OCI-LY1 (cell line): ENCODE measurements around the gene CNTNAP2.

Experiments
- H2AFZ ChIP-seq: fragments of 200-600 bp; sonication (generic), shearing (Covaris generic); 2 replicates; pipeline ENCODE4 v1.6.0; 2014; ENCODE audit warnings: antibody characterized with exemption, mild to moderate bottlenecking, low read length
- H3F3A ChIP-seq: fragments of 200-600 bp; sonication (generic), shearing (Covaris generic); 2 replicates; pipeline ENCODE4 v1.6.0; 2014; ENCODE audit warnings: mild to moderate bottlenecking, antibody characterized with exemption, low read length, moderate library complexity; ENCODE audit not compliant: insufficient read depth
- H3K27ac ChIP-seq: fragments of 200-600 bp; sonication (generic); 2 replicates; pipeline ENCODE4 v1.5.1; 2014; ENCODE audit warnings: low read length, mixed run types, mild to moderate bottlenecking, low read depth; ENCODE audit not compliant: poor library complexity, severe bottlenecking
- H3K27me3 ChIP-seq: fragments of 200-600 bp; sonication (generic); 2 replicates; pipeline ENCODE4 v1.6.0; 2014; ENCODE audit warnings: antibody characterized with exemption, mild to moderate bottlenecking, low read length, moderate library complexity; ENCODE audit not compliant: insufficient read depth
- H3K36me3 ChIP-seq: fragments of 200-600 bp; sonication (generic); 2 replicates; pipeline ENCODE4 v1.6.1; 2014; ENCODE audit warnings: mild to moderate bottlenecking, antibody characterized with exemption, low read length, moderate library complexity, mixed read lengths; ENCODE audit not compliant: insufficient read depth
- H3K4me1 ChIP-seq: fragments of 200-600 bp; sonication (generic); 2 replicates; pipeline ENCODE4 v1.5.1; 2014; ENCODE audit warnings: mild to moderate bottlenecking, low read length, moderate library complexity; ENCODE audit not compliant: insufficient read depth, severe bottlenecking
- H3K4me2 ChIP-seq: fragments of 200-600 bp; sonication (generic), shearing (Covaris generic); 2 replicates; pipeline ENCODE4 v1.6.1; 2014; ENCODE audit warnings: low read length
- H3K4me3 ChIP-seq: fragments of 200-600 bp; sonication (generic); 2 replicates; pipeline ENCODE4 v1.5.1; 2014; ENCODE audit warnings: low read length, low read depth, mild to moderate bottlenecking, mixed read lengths; ENCODE audit not compliant: poor library complexity, severe bottlenecking
- H3K79me2 ChIP-seq: fragments of 200-600 bp; shearing (Covaris generic); 2 replicates; pipeline ENCODE4 v1.6.1; 2016; ENCODE audit warnings: mixed run types, low read length, mixed read lengths; ENCODE audit not compliant: insufficient read depth
- H3K9ac ChIP-seq: fragments of 200-600 bp; sonication (generic), shearing (Covaris generic); 2 replicates; pipeline ENCODE4 v1.6.1; 2014; ENCODE audit warnings: mild to moderate bottlenecking, low read length, mixed read lengths
- H3K9me2 ChIP-seq: fragments of 200-600 bp; sonication (generic), shearing (Covaris generic); 2 replicates; pipeline ENCODE4 v1.6.1; 2014; ENCODE audit warnings: low read depth, mild to moderate bottlenecking, low read length, mixed read lengths
- H3K9me3 ChIP-seq: fragments of 200-600 bp; shearing (Covaris generic); 2 replicates; pipeline ENCODE4 v1.6.1; 2014; ENCODE audit warnings: low read length, mixed read lengths
- H4K20me1 ChIP-seq: fragments of 200-600 bp; sonication (generic), shearing (Covaris generic); 2 replicates; pipeline ENCODE4 v1.6.0; 2016; ENCODE audit warnings: mild to moderate bottlenecking, low read length; ENCODE audit not compliant: insufficient read depth
- EZH2 ChIP-seq: fragments of 200-600 bp; sonication (generic), shearing (Covaris generic); IDR thresholded peaks from 2 replicates; pipeline ENCODE4 v1.8.0; 2017; ENCODE audit warnings: borderline replicate concordance, mixed run types, mild to moderate bottlenecking, antibody characterized with exemption, low read length, moderate library complexity, mixed read lengths
- TF ChIP-seq, protein P1 (sequence below): fragments of 200-600 bp; sonication (generic), shearing (Covaris generic); IDR thresholded peaks from 2 replicates; pipeline ENCODE4 v1.5.1; 2017; ENCODE audit warnings: mild to moderate bottlenecking, antibody characterized with exemption, low read length, moderate library complexity, mixed read lengths

The CNTNAP2 gene

DNA sequence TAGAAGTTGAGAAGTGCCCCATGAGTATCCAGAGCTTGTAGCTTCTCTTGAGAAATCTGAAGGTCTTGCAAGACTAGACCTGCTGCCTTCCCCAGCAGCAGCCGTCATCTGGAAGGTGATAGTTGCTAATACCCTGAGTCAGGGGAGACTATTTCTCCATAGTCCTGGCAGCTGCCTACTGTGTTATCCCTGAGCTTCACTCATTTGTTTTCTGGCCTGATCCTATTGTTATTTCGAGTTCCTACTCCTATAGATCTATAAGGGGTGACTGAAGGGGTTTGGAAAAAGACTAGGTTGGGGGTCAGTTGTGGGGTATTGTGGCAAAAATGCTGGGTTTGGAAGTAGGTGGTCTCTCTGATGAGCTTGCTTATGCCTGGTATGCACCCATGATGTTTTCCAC, 297.8 kb downstream of the CNTNAP2 start:
- Histone ChIP-seq H2AFZ (0 out of 2 replicates have a peak overlapping the region, but pooled peaks have one; percentile 70), H4K20me1 (no peaks in the 10 kb centered on the region), H3F3A (no peaks in the 10 kb centered on the region), H3K4me2 (peak overlapping the region; percentile 64), H3K9ac (peak overlapping the region; percentile 35; the same call in 1 of the 2 replicates), H3K36me3 (no peaks in the 10 kb centered on the region), H3K79me2 (no peaks in the 10 kb centered on the region), H3K4me3 (no peak overlapping the region), H3K9me2 (no peaks in the 10 kb centered on the region), H3K27me3 (no peaks in the 10 kb centered on the region), H3K4me1 (peaks cover 56% of the 10 kb centered on the region), H3K9me3 (no peaks in the 10 kb centered on the region), H3K27ac (peak overlapping the region; percentile 60)
- TF ChIP-seq, protein P1, sequence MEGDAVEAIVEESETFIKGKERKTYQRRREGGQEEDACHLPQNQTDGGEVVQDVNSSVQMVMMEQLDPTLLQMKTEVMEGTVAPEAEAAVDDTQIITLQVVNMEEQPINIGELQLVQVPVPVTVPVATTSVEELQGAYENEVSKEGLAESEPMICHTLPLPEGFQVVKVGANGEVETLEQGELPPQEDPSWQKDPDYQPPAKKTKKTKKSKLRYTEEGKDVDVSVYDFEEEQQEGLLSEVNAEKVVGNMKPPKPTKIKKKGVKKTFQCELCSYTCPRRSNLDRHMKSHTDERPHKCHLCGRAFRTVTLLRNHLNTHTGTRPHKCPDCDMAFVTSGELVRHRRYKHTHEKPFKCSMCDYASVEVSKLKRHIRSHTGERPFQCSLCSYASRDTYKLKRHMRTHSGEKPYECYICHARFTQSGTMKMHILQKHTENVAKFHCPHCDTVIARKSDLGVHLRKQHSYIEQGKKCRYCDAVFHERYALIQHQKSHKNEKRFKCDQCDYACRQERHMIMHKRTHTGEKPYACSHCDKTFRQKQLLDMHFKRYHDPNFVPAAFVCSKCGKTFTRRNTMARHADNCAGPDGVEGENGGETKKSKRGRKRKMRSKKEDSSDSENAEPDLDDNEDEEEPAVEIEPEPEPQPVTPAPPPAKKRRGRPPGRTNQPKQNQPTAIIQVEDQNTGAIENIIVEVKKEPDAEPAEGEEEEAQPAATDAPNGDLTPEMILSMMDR, result no peak
- no peak for TF ChIP-seq EZH2

DNA sequence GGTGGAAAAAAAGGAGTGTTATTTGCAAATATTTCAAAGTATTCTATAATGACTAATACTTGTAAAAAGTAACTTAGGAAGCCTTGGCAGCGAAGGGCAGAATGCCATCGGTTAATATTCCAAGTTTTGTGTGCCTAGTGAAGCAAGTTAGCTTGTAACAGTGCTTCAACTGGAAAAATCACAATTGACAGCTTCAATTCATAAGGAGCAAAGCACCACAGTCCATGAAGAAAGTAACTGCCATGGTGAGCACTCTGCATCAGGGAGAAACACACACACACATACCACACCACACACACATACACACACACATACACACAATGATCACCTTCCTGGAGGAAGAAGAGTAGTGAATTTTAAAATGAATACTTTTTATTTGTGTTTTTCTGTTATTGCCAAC, 298.3 kb downstream of the CNTNAP2 start:
- no peak for TF ChIP-seq EZH2
- TF ChIP-seq, protein P1, result no peak
- H3K36me3 ChIP-seq, result no peaks in the 10 kb centered on the region
- no peaks in the 10 kb centered on the region for H3K9me3 ChIP-seq
- H3K9ac ChIP-seq, result no peak overlapping the region
- H3K27me3 ChIP-seq, result no peaks in the 10 kb centered on the region
- peaks cover 56% of the 10 kb centered on the region for H3K4me1 ChIP-seq
- H4K20me1 ChIP-seq, result no peaks in the 10 kb centered on the region
- no peak overlapping the region for H2AFZ ChIP-seq
- no peak overlapping the region for H3K4me2 ChIP-seq
- H3F3A ChIP-seq, result no peaks in the 10 kb centered on the region
- H3K4me3 ChIP-seq, result no peak overlapping the region
- H3K27ac ChIP-seq, result peak overlapping the region; percentile 60
- H3K79me2 ChIP-seq, result no peaks in the 10 kb centered on the region
- no peaks in the 10 kb centered on the region for H3K9me2 ChIP-seq

DNA sequence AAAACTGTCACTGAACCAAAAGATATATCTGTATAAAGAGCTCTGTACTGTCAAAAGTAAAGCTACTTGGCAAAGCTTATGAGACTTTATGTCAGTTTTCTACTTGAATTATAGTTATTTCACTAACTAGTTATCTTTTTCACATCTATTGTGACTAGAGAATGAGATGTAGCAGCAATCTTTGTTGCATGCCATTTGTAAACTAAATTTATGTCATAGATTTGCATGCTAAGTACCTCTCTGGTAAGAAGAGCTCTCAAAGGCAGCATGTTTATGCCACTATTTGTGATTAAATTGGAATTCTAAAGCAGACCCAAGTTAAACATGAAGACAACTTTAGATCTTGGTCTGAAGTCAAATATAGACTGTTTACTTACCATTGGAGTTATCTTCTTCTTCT, 300.6 kb downstream of the CNTNAP2 start:
- H3K79me2 ChIP-seq, result no peaks in the 10 kb centered on the region
- no peak for TF ChIP-seq EZH2
- TF ChIP-seq, protein P1, result no peak
- H4K20me1 ChIP-seq, result no peaks in the 10 kb centered on the region
- no peaks in the 10 kb centered on the region for H3K27me3 ChIP-seq
- H3K36me3 ChIP-seq, result no peaks in the 10 kb centered on the region
- H3K4me2 ChIP-seq, result no peak overlapping the region
- no peak overlapping the region; the same call in 1 of the 2 replicates for H2AFZ ChIP-seq
- no peaks in the 10 kb centered on the region for H3K9me3 ChIP-seq
- H3K9me2 ChIP-seq, result no peaks in the 10 kb centered on the region
- H3F3A ChIP-seq, result no peaks in the 10 kb centered on the region
- H3K27ac ChIP-seq, result peak overlapping the region; percentile 1
- peaks cover 53% of the 10 kb centered on the region for H3K4me1 ChIP-seq
- no peak overlapping the region for H3K4me3 ChIP-seq
- no peak overlapping the region for H3K9ac ChIP-seq
